Nephron (organoid): Measurements from ENCODE around the gene VWC2L.

Experiments used
- H3K27ac Mint-ChIP-seq, 3 experiments: 2 replicates each; pipeline ENCODE4 v1.8.0; 2020; ENCODE audit warnings: mixed read lengths in 3 of 3, mild to moderate bottlenecking in 2 of 3, moderate library complexity in 1 of 3
- H3K27me3 Mint-ChIP-seq: 2 replicates; pipeline ENCODE4 v1.8.0; 2021; ENCODE audit warnings: low read depth, mild to moderate bottlenecking, moderate library complexity, mixed read lengths
- H3K36me3 Mint-ChIP-seq: 2 replicates; pipeline ENCODE4 v1.8.0; 2020; ENCODE audit warnings: low read depth, mixed read lengths
- H3K4me1 Mint-ChIP-seq: 2 replicates; pipeline ENCODE4 v1.8.0; 2020; ENCODE audit warnings: mixed read lengths
- H3K4me3 Mint-ChIP-seq, 3 experiments: 2 replicates each; pipeline ENCODE4 v1.8.0; 2020; ENCODE audit warnings: mild to moderate bottlenecking in 3 of 3, mixed read lengths in 3 of 3, moderate library complexity in 2 of 3
- H3K9me3 Mint-ChIP-seq: 2 replicates; pipeline ENCODE4 v1.8.0; 2020; ENCODE audit warnings: mixed read lengths
- CTCF ChIP-seq, 3 experiments: fragments of 200-600 bp; sonication (generic); IDR thresholded peaks; one replicate each; pipeline ENCODE4 v1.5.0; 2021; ENCODE audit warnings: antibody characterized with exemption in 3 of 3; ENCODE audit not compliant: unreplicated experiment in 3 of 3

Gene VWC2L

GRCh38 chr2:214543386-214543955 lies 132.6 kb downstream of the VWC2L start:
- no peak overlapping the region for H3K27ac Mint-ChIP-seq
- no peak overlapping the region for H3K4me3 Mint-ChIP-seq
- no peak for TF ChIP-seq CTCF (IDR thresholded peaks at IDR 0.05; ENCODE audit: unreplicated experiment in 3 of 3)
- H3K27me3 Mint-ChIP-seq, result peaks cover 4% of the 10 kb centered on the region
- no peaks in the 10 kb centered on the region for H3K9me3 Mint-ChIP-seq
- H3K36me3 Mint-ChIP-seq, result no peaks in the 10 kb centered on the region
- no peaks in the 10 kb centered on the region for H3K4me1 Mint-ChIP-seq

DNA sequence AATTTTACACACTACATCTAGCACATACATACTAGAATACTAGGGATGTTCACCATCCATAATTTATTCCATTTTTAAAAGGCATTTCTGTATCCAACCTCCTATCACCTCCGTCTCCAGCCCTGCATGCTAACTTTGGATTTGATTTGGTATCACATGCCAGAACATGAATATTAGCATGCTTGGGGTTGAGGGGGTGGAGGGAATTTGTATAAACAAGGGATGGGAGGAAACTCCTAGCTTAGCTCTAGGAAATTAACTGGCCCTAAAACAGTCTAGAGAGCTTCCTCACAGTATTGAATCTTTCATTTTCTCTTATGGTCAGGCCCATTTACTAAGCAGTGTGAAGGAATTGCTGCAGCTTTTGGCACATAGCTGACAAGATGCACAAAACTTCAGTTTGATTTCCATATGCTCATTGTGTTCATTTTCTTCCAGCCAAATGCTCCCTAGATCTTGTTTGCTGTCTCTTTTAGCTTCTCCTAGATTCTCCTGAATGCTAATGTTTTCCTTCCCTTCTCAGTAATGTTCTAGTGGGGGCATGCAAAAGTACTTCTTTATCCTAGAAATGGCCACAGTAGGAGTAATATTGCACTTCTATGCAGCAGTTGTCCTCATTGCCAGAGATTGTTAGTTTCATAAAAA lies 135.2 kb downstream of the VWC2L start:
- no peak overlapping the region for H3K4me3 Mint-ChIP-seq
- no peak for TF ChIP-seq CTCF (IDR thresholded peaks at IDR 0.05; ENCODE audit: unreplicated experiment in 3 of 3)
- no peaks in the 10 kb centered on the region for H3K36me3 Mint-ChIP-seq
- H3K27ac Mint-ChIP-seq, result no peak overlapping the region
- no peaks in the 10 kb centered on the region for H3K9me3 Mint-ChIP-seq
- no peaks in the 10 kb centered on the region for H3K4me1 Mint-ChIP-seq
- H3K27me3 Mint-ChIP-seq, result peaks cover 4% of the 10 kb centered on the region

DNA sequence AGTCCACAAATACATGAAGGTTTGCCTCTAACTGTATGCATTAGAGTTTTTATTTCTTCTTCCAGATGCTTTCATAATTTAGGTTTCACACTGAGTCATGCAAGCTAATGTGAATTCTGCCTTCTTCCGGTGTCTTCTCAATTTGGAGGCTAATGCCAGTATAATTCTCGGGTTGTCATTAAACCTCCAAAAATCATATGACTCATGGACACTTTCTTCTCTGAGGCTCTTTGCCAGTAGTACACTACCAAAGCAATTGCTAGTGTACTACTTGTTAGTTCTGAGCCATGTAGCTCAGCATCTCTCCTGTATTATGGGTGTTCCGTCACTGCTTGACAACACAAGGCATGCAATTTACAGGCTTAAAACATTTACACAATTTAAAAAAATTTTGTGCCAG lies 137.1 kb downstream of the VWC2L start:
- Mint-ChIP-seq H3K4me3 (no peak overlapping the region), H3K27me3 (no peaks in the 10 kb centered on the region), H3K4me1 (no peaks in the 10 kb centered on the region), H3K9me3 (no peaks in the 10 kb centered on the region), H3K36me3 (no peaks in the 10 kb centered on the region), H3K27ac (no peak overlapping the region)
- no peak for TF ChIP-seq CTCF (IDR thresholded peaks at IDR 0.05; ENCODE audit: unreplicated experiment in 3 of 3)

DNA sequence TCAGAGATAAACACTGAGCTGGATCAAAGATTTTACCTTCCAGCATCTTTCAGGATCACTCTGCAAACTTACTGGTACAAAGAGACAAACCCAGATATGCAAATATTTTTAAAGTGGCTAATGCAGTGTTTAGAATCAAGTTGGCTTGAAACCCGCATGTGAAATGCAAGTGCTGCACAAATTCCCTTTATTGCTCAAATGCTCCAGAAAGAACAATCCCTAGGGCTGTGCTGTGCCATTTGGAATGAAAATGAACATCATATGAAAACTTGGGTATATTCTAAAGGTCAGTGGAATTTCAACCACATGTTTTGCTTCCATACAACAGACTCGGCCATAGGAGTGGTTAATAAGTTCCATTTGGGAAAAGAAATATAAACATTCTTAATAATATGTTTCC lies 139.1 kb downstream of the VWC2L start:
- Mint-ChIP-seq H3K27me3 (no peaks in the 10 kb centered on the region), H3K4me1 (no peaks in the 10 kb centered on the region), H3K27ac (no peak overlapping the region), H3K4me3 (no peak overlapping the region), H3K9me3 (no peaks in the 10 kb centered on the region), H3K36me3 (no peaks in the 10 kb centered on the region)
- no peak for TF ChIP-seq CTCF (IDR thresholded peaks at IDR 0.05; ENCODE audit: unreplicated experiment in 3 of 3)

DNA sequence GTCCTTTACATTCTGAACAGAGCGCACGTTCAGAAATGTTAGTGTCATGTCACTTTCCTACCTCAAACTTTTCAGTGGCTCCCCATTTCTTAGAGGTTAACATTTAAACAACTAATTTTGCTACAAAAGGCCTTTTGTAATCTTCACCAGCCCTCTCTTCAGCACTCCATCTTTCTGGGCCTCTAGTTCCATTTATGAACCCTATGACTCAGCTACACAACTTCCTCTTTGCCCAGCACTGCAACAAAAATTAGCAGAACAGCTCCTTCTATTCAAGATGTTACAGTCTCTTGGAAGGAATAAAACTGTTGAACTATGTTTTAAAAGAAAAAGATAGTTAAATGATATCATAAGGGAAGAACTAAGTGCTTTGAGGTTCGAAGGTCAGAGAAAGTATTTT lies 139.9 kb downstream of the VWC2L start:
- Mint-ChIP-seq H3K36me3 (no peaks in the 10 kb centered on the region), H3K27ac (no peak overlapping the region), H3K4me1 (no peaks in the 10 kb centered on the region), H3K4me3 (no peak overlapping the region), H3K9me3 (no peaks in the 10 kb centered on the region), H3K27me3 (no peaks in the 10 kb centered on the region)
- no peak for TF ChIP-seq CTCF (IDR thresholded peaks at IDR 0.05; ENCODE audit: unreplicated experiment in 3 of 3)

DNA sequence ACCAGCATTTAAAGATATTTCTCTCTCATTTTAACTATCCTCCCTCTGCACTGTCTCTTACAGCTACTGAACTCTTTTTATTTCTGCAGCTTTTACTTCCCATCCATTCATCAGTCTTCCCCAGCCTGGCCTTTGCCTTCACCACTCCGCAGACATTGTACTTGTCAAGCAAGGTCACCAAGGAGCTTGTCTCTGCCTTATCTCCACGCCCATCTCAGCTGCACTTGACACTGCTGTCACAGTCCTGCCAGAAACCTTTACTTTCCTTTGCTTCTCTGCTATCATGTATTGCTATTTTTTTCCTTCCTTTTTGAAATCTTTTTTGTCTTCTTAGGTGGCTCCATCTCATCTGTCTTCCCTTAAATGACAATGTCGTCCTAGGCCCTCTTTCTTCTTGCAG lies 147.0 kb downstream of the VWC2L start:
- Mint-ChIP-seq H3K27me3 (peaks cover 3% of the 10 kb centered on the region), H3K36me3 (no peaks in the 10 kb centered on the region), H3K27ac (no peak overlapping the region), H3K9me3 (peaks cover 9% of the 10 kb centered on the region), H3K4me1 (no peaks in the 10 kb centered on the region), H3K4me3 (no peak overlapping the region)
- no peak for TF ChIP-seq CTCF (IDR thresholded peaks at IDR 0.05; ENCODE audit: unreplicated experiment in 3 of 3)
